Suprapubic skin (tissue), 4 donors: Measurements from ENCODE around the gene DNASE1L3.

Experiments
- EP300 ChIP-seq: sonication (generic); formaldehyde crosslinking; IDR thresholded peaks from one replicate; pipeline ENCODE4 v1.6.1; 2017; ENCODE audit warnings: antibody characterized with exemption
- POLR2A ChIP-seq, 2 donors: fragments of 450-650 bp; IDR thresholded peaks; one replicate each; pipeline ENCODE4 v1.6.1; 2017; ENCODE audit warnings: antibody characterized with exemption in 2 of 2, mild to moderate bottlenecking in 2 of 2, moderate library complexity in 2 of 2
- POLR2AphosphoS5 ChIP-seq, 3 donors: sonication (generic); formaldehyde crosslinking; IDR thresholded peaks; one replicate each; pipeline ENCODE4 v1.6.1; 2017; ENCODE audit warnings: antibody characterized with exemption in 3 of 3
- TF ChIP-seq, protein P1 (sequence below), 2 donors: fragments of 200-600 bp in 1 of 2; fragments of 450-650 bp in 1 of 2; sonication (generic) in 1 of 2; IDR thresholded peaks; one replicate each; pipeline ENCODE4 v1.5.1; 2016 to 2019; ENCODE audit warnings: antibody characterized with exemption in 2 of 2, mild to moderate bottlenecking in 1 of 2, moderate library complexity in 1 of 2

DNA sequence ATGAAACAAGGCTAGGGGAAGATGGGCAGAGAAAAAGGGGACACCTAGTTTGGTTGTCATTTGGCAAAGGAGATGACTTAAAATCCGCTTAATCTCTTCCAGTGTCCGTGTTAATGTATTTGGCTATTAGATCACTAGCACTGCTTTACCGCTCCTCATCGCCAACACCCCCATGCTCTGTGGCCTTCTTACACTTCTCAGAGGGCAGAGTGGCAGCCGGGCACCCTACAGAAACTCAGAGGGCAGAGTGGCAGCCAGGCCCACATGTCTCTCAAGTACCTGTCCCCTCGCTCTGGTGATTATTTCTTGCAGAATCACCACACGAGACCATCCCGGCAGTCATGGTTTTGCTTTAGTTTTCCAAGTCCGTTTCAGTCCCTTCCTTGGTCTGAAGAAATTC lies 39.6 kb downstream of the DNASE1L3 start:
- TF ChIP-seq, protein P1, sequence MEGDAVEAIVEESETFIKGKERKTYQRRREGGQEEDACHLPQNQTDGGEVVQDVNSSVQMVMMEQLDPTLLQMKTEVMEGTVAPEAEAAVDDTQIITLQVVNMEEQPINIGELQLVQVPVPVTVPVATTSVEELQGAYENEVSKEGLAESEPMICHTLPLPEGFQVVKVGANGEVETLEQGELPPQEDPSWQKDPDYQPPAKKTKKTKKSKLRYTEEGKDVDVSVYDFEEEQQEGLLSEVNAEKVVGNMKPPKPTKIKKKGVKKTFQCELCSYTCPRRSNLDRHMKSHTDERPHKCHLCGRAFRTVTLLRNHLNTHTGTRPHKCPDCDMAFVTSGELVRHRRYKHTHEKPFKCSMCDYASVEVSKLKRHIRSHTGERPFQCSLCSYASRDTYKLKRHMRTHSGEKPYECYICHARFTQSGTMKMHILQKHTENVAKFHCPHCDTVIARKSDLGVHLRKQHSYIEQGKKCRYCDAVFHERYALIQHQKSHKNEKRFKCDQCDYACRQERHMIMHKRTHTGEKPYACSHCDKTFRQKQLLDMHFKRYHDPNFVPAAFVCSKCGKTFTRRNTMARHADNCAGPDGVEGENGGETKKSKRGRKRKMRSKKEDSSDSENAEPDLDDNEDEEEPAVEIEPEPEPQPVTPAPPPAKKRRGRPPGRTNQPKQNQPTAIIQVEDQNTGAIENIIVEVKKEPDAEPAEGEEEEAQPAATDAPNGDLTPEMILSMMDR (IDR thresholded peaks at IDR 0.05), result no peak
- TF ChIP-seq EP300, result no peak
- TF ChIP-seq POLR2A (IDR thresholded peaks at IDR 0.05), result no peak
- TF ChIP-seq POLR2AphosphoS5 (IDR thresholded peaks at IDR 0.05), result no peak
